GM23338 (cell line): ENCODE results near the gene CCNI2.

ENCODE experiments used
- CREB1 ChIP-seq: fragments of 250-450 bp; sonication (Bioruptor Pico); IDR thresholded peaks from 2 replicates; pipeline ENCODE4 v1.5.0; 2020; ENCODE audit warnings: low read depth, mild to moderate bottlenecking, moderate library complexity
- EZH2 ChIP-seq: fragments of 200-600 bp; sonication (generic); IDR thresholded peaks from one replicate; pipeline ENCODE4 v1.8.0; 2017; ENCODE audit warnings: antibody characterized with exemption, mild to moderate bottlenecking, low read depth; ENCODE audit not compliant: unreplicated experiment
- EZH2phosphoT487 ChIP-seq: fragments of 200-600 bp; sonication (generic); IDR thresholded peaks from one replicate; pipeline ENCODE4 v1.8.1; 2018; ENCODE audit warnings: antibody characterized with exemption; ENCODE audit not compliant: unreplicated experiment
- JUNB ChIP-seq: IDR thresholded peaks from one replicate; pipeline ENCODE4 v1.6.1; 2016; ENCODE audit warnings: antibody characterized with exemption; ENCODE audit not compliant: unreplicated experiment
- NANOG ChIP-seq: IDR thresholded peaks from 2 replicates; pipeline ENCODE4 v1.6.1; 2016; ENCODE audit warnings: antibody characterized with exemption, borderline replicate concordance
- POLR2AphosphoS5 ChIP-seq: IDR thresholded peaks from 2 replicates; pipeline ENCODE4 v1.6.1; 2016; ENCODE audit warnings: antibody characterized with exemption, low read depth
- STAT1 ChIP-seq: IDR thresholded peaks from one replicate; pipeline ENCODE4 v1.6.1; 2016; ENCODE audit warnings: antibody characterized with exemption; ENCODE audit not compliant: unreplicated experiment
- ZNF114 ChIP-seq: fragments of 250-450 bp; sonication (Bioruptor Pico); IDR thresholded peaks from 2 replicates; pipeline ENCODE4 v1.5.0; 2020; ENCODE audit warnings: mild to moderate bottlenecking, moderate library complexity
- ZNF331 ChIP-seq: fragments of 250-450 bp; sonication (Bioruptor Pico); IDR thresholded peaks from 2 replicates; pipeline ENCODE4 v1.5.0; 2020; ENCODE audit warnings: low read depth, mild to moderate bottlenecking, moderate library complexity
- TF ChIP-seq, protein P1 (sequence below), 2 experiments: fragments of 200-600 bp in 1 of 2; sonication (generic) in 1 of 2; conservative IDR thresholded peaks; 2 replicates each; pipeline versions ENCODE4 v1.5.1 to v1.6.1; 2016 to 2017; ENCODE audit warnings: antibody characterized with exemption in 2 of 2, low read depth in 2 of 2, mild to moderate bottlenecking in 2 of 2, moderate library complexity in 1 of 2
- TF ChIP-seq, protein P2 (sequence below): IDR thresholded peaks from one replicate; pipeline ENCODE4 v1.6.1; 2018; ENCODE audit warnings: antibody characterized with exemption; ENCODE audit not compliant: unreplicated experiment
- TF ChIP-seq, protein P3 (sequence below): fragments of 250-450 bp; sonication (Bioruptor Pico); IDR thresholded peaks from 2 replicates; pipeline ENCODE4 v1.5.0; 2020; ENCODE audit warnings: mild to moderate bottlenecking, moderate library complexity
- TF ChIP-seq, protein P4 (sequence below): IDR thresholded peaks from 2 replicates; pipeline ENCODE4 v1.6.1; 2016; ENCODE audit warnings: antibody characterized with exemption

DNA sequence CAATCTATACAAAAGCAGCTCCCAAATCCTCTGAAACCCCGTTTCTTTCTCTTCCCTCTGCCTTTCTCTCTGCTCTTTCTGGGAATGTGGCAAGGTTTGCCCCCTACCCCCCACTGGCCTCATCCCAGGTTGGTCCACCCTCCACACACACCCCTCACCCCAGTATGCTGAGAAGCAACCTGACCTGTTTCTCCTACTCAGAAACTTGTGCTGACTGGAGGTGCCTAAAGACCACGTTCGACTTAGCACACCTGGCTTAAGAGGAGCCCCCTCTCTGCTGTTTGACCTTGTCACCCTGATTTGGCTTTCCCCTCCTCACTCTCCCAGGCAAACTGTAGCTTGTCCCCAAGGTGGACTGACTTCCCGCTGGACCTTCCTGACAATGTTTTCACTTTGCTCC, 30.9 kb downstream of the CCNI2 start:
- TF ChIP-seq, protein P1, sequence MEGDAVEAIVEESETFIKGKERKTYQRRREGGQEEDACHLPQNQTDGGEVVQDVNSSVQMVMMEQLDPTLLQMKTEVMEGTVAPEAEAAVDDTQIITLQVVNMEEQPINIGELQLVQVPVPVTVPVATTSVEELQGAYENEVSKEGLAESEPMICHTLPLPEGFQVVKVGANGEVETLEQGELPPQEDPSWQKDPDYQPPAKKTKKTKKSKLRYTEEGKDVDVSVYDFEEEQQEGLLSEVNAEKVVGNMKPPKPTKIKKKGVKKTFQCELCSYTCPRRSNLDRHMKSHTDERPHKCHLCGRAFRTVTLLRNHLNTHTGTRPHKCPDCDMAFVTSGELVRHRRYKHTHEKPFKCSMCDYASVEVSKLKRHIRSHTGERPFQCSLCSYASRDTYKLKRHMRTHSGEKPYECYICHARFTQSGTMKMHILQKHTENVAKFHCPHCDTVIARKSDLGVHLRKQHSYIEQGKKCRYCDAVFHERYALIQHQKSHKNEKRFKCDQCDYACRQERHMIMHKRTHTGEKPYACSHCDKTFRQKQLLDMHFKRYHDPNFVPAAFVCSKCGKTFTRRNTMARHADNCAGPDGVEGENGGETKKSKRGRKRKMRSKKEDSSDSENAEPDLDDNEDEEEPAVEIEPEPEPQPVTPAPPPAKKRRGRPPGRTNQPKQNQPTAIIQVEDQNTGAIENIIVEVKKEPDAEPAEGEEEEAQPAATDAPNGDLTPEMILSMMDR (conservative IDR thresholded peaks at IDR 0.05; ENCODE audit: low read depth in 2 of 2): no peak
- TF ChIP-seq JUNB (no peak), POLR2AphosphoS5 (no peak), EZH2 (no peak), CREB1 (CRISPR knock-in tag) (no peak), EZH2phosphoT487 (no peak), ZNF331 (CRISPR knock-in tag) (no peak), NANOG (no peak), ZNF114 (no peak), STAT1 (no peak)
- TF ChIP-seq, protein P2, sequence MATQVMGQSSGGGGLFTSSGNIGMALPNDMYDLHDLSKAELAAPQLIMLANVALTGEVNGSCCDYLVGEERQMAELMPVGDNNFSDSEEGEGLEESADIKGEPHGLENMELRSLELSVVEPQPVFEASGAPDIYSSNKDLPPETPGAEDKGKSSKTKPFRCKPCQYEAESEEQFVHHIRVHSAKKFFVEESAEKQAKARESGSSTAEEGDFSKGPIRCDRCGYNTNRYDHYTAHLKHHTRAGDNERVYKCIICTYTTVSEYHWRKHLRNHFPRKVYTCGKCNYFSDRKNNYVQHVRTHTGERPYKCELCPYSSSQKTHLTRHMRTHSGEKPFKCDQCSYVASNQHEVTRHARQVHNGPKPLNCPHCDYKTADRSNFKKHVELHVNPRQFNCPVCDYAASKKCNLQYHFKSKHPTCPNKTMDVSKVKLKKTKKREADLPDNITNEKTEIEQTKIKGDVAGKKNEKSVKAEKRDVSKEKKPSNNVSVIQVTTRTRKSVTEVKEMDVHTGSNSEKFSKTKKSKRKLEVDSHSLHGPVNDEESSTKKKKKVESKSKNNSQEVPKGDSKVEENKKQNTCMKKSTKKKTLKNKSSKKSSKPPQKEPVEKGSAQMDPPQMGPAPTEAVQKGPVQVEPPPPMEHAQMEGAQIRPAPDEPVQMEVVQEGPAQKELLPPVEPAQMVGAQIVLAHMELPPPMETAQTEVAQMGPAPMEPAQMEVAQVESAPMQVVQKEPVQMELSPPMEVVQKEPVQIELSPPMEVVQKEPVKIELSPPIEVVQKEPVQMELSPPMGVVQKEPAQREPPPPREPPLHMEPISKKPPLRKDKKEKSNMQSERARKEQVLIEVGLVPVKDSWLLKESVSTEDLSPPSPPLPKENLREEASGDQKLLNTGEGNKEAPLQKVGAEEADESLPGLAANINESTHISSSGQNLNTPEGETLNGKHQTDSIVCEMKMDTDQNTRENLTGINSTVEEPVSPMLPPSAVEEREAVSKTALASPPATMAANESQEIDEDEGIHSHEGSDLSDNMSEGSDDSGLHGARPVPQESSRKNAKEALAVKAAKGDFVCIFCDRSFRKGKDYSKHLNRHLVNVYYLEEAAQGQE: no peak
- TF ChIP-seq, protein P3, sequence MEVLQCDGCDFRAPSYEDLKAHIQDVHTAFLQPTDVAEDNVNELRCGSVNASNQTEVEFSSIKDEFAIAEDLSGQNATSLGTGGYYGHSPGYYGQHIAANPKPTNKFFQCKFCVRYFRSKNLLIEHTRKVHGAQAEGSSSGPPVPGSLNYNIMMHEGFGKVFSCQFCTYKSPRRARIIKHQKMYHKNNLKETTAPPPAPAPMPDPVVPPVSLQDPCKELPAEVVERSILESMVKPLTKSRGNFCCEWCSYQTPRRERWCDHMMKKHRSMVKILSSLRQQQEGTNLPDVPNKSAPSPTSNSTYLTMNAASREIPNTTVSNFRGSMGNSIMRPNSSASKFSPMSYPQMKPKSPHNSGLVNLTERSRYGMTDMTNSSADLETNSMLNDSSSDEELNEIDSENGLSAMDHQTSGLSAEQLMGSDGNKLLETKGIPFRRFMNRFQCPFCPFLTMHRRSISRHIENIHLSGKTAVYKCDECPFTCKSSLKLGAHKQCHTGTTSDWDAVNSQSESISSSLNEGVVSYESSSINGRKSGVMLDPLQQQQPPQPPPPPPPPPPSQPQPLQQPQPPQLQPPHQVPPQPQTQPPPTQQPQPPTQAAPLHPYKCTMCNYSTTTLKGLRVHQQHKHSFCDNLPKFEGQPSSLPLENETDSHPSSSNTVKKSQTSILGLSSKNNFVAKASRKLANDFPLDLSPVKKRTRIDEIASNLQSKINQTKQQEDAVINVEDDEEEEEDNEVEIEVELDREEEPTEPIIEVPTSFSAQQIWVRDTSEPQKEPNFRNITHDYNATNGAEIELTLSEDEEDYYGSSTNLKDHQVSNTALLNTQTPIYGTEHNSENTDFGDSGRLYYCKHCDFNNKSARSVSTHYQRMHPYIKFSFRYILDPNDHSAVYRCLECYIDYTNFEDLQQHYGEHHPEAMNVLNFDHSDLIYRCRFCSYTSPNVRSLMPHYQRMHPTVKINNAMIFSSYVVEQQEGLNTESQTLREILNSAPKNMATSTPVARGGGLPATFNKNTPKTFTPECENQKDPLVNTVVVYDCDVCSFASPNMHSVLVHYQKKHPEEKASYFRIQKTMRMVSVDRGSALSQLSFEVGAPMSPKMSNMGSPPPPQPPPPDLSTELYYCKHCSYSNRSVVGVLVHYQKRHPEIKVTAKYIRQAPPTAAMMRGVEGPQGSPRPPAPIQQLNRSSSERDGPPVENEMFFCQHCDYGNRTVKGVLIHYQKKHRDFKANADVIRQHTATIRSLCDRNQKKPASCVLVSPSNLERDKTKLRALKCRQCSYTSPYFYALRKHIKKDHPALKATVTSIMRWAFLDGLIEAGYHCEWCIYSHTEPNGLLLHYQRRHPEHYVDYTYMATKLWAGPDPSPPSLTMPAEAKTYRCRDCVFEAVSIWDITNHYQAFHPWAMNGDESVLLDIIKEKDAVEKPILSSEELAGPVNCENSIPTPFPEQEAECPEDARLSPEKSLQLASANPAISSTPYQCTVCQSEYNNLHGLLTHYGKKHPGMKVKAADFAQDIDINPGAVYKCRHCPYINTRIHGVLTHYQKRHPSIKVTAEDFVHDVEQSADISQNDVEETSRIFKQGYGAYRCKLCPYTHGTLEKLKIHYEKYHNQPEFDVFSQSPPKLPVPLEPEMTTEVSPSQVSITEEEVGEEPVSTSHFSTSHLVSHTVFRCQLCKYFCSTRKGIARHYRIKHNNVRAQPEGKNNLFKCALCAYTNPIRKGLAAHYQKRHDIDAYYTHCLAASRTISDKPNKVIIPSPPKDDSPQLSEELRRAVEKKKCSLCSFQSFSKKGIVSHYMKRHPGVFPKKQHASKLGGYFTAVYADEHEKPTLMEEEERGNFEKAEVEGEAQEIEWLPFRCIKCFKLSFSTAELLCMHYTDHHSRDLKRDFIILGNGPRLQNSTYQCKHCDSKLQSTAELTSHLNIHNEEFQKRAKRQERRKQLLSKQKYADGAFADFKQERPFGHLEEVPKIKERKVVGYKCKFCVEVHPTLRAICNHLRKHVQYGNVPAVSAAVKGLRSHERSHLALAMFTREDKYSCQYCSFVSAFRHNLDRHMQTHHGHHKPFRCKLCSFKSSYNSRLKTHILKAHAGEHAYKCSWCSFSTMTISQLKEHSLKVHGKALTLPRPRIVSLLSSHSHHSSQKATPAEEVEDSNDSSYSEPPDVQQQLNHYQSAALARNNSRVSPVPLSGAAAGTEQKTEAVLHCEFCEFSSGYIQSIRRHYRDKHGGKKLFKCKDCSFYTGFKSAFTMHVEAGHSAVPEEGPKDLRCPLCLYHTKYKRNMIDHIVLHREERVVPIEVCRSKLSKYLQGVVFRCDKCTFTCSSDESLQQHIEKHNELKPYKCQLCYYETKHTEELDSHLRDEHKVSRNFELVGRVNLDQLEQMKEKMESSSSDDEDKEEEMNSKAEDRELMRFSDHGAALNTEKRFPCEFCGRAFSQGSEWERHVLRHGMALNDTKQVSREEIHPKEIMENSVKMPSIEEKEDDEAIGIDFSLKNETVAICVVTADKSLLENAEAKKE (CRISPR knock-in tag): no peak
- TF ChIP-seq, protein P4, sequence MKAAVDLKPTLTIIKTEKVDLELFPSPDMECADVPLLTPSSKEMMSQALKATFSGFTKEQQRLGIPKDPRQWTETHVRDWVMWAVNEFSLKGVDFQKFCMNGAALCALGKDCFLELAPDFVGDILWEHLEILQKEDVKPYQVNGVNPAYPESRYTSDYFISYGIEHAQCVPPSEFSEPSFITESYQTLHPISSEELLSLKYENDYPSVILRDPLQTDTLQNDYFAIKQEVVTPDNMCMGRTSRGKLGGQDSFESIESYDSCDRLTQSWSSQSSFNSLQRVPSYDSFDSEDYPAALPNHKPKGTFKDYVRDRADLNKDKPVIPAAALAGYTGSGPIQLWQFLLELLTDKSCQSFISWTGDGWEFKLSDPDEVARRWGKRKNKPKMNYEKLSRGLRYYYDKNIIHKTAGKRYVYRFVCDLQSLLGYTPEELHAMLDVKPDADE: no peak
